Measurements from ENCODE around the gene RNF223. TPM values are rescaled to one million over a fixed set of nuclear protein-coding genes. Genes with fewer than 3 reads are reported as not detected.

The RNF223 gene
- total and polyA plus RNA-seq, 3 experiments from 2014 or later, result not detected

DNA sequence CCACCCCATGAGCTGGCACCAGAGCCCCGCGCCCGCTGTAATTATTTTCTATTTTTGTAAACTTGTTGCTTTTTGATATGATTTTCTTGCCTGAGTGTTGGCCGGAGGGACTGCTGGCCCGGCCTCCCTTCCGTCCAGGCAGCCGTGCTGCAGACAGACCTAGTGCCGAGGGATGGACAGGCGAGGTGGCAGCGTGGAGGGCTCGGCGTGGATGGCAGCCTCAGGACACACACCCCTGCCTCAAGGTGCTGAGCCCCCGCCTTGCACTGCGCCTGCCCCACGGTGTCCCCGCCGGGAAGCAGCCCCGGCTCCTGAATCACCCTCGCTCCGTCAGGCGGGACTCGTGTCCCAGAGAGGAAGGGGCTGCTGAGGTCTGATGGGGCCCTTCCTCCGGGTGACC, 19.1 kb downstream of the RNF223 start:
- no peaks in the 10 kb centered on the region for H3K9me3 Mint-ChIP-seq
- CTCF ChIA-PET, result interaction anchor here (1.5 kb wide), 1 partner anchor 9 kb away, joined by 5 read pairs; no protein-coding TSS in a partner anchor
- peaks cover 4 to 11% of the 10 kb centered on the region in 2 donors for H3K27me3 Mint-ChIP-seq
- Histone ChIP-seq H3K4me1 (ENCODE audit: insufficient read depth, low read length) (peaks cover 4% of the 10 kb centered on the region), H3K36me3 (ENCODE audit: insufficient read depth, low read length) (no peaks in the 10 kb centered on the region), H3K27me3 (ENCODE audit: insufficient read depth, low read length, poor library complexity, severe bottlenecking) (peaks cover 14% of the 10 kb centered on the region), H3K4me3 (ENCODE audit: low read length) (no peak overlapping the region), H3K9me3 (ENCODE audit: low read length) (no peaks in the 10 kb centered on the region), H3K27ac (ENCODE audit: low read depth, low read length) (no peak overlapping the region)
- no peak overlapping the region for H3K27ac Mint-ChIP-seq
- H3K4me3 Mint-ChIP-seq, result no peak overlapping the region
- peaks cover 0 to 10% (median 2%) of the 10 kb centered on the region in 3 donors for H3K4me1 Mint-ChIP-seq
- no peaks in the 10 kb centered on the region for H3K36me3 Mint-ChIP-seq
- POLR2A ChIA-PET, result interaction anchor here (0.6 kb wide), 1 partner anchor 48 kb away, joined by 4 read pairs; no protein-coding TSS in a partner anchor
- DNase-seq, result no peak

DNA sequence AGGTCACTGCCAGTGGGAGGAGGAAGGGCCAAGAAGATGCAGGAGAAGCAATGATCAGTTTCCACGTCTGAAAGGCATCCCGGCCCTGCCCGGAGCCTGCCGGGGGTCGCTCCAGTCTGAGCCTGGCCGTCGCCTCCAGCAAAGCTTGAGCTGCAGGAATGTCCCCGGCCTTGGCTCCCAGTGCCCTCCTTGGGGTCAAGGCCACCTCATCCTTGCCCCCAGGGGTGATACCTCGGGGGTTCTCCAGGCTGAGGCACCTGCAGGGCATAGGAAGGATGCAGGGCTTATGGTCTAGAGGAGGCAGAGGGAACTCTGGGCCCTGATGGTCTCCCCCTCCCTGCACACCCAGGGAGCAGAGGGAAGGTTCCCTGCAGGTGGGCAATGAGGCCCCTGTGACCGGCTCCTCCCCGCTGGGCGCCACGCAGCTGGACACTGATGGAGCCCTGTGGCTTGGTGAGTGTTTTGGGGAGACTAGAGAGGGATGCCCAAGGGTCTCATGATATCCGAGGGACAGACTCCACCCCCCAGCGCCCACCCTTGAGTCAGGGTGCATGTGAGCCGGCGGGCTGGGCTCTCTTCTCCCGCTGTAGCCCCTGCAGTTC, 19.9 kb downstream of the RNF223 start:
- H3K9me3 Mint-ChIP-seq, result no peaks in the 10 kb centered on the region
- H3K27me3 Mint-ChIP-seq, result peaks cover 4 to 11% of the 10 kb centered on the region in 2 donors
- POLR2A ChIA-PET, result no interaction called here
- H3K36me3 ChIP-seq (ENCODE audit: insufficient read depth, low read length), result no peaks in the 10 kb centered on the region
- H3K36me3 Mint-ChIP-seq, result no peaks in the 10 kb centered on the region
- H3K4me1 Mint-ChIP-seq, result peaks cover 0 to 10% (median 2%) of the 10 kb centered on the region in 3 donors
- no peak overlapping the region for H3K27ac Mint-ChIP-seq
- CTCF ChIA-PET, result interaction anchor here (1.5 kb wide), 1 partner anchor 10 kb away, joined by 5 read pairs; no protein-coding TSS in a partner anchor
- H3K9me3 ChIP-seq (ENCODE audit: low read length), result no peaks in the 10 kb centered on the region
- H3K4me1 ChIP-seq (ENCODE audit: insufficient read depth, low read length), result no peaks in the 10 kb centered on the region
- no peak for DNase-seq
- no peak overlapping the region for H3K4me3 ChIP-seq (ENCODE audit: low read length)
- H3K27ac ChIP-seq (ENCODE audit: low read depth, low read length), result no peak overlapping the region
- H3K4me3 Mint-ChIP-seq, result no peak overlapping the region
- peaks cover 10% of the 10 kb centered on the region for H3K27me3 ChIP-seq (ENCODE audit: insufficient read depth, low read length, poor library complexity, severe bottlenecking)

DNA sequence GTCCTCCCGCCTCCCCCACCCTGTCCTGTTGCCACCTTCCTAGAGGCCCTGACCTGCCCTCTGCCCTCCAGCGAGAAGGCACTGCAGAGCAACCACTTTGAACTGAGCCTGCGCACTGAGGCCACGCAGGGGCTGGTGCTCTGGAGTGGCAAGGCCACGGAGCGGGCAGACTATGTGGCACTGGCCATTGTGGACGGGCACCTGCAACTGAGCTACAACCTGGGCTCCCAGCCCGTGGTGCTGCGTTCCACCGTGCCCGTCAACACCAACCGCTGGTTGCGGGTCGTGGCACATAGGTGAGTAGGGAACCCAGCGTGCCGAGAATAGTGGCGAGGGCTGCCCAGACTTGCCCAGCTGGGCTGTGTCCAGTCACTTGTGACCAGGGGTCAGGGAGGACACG, 20.4 kb downstream of the RNF223 start:
- peaks cover 4 to 7% of the 10 kb centered on the region in 2 donors for H3K27me3 Mint-ChIP-seq
- no peak for DNase-seq
- POLR2A ChIA-PET, result no interaction called here
- H3K36me3 ChIP-seq (ENCODE audit: insufficient read depth, low read length), result no peaks in the 10 kb centered on the region
- CTCF ChIA-PET, result no interaction called here
- no peak overlapping the region for H3K27ac ChIP-seq (ENCODE audit: low read depth, low read length)
- H3K4me1 Mint-ChIP-seq, result peaks cover 0 to 6% (median 0%) of the 10 kb centered on the region in 3 donors
- H3K4me3 Mint-ChIP-seq, result no peak overlapping the region
- no peak overlapping the region for H3K27ac Mint-ChIP-seq
- H3K9me3 ChIP-seq (ENCODE audit: low read length), result no peaks in the 10 kb centered on the region
- H3K9me3 Mint-ChIP-seq, result no peaks in the 10 kb centered on the region
- H3K4me3 ChIP-seq (ENCODE audit: low read length), result no peak overlapping the region
- H3K27me3 ChIP-seq (ENCODE audit: insufficient read depth, low read length, poor library complexity, severe bottlenecking), result peaks cover 6% of the 10 kb centered on the region
- H3K4me1 ChIP-seq (ENCODE audit: insufficient read depth, low read length), result no peaks in the 10 kb centered on the region
- no peaks in the 10 kb centered on the region for H3K36me3 Mint-ChIP-seq

DNA sequence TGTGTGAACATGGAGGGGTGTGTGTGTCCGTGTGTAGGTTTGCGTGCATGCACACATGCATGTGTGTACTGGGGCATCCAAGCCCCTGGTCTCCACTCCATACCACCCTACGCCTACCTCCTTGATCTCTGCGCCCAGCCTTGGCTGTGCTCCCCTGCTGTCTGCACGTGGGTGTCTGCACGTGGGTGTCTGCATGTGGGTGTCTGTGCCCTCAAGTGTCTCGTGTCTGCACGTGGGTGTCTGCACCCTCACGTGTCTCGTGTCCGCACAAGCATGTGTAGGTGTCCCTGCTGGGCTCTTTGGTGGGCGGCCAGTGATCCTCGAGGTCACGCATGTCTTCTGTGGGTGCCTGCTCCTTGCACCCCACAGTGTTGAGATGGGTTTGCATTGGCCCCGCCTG, 21.1 kb downstream of the RNF223 start:
- Mint-ChIP-seq H3K36me3 (no peaks in the 10 kb centered on the region), H3K27ac (no peak overlapping the region), H3K4me3 (no peak overlapping the region), H3K4me1 (no peaks in the 10 kb centered on the region), H3K9me3 (no peaks in the 10 kb centered on the region), H3K27me3 (peaks cover 1 to 4% of the 10 kb centered on the region in 2 donors)
- Histone ChIP-seq H3K4me1 (ENCODE audit: insufficient read depth, low read length) (no peaks in the 10 kb centered on the region), H3K9me3 (ENCODE audit: low read length) (no peaks in the 10 kb centered on the region), H3K4me3 (ENCODE audit: low read length) (no peak overlapping the region), H3K36me3 (ENCODE audit: insufficient read depth, low read length) (no peaks in the 10 kb centered on the region), H3K27ac (ENCODE audit: low read depth, low read length) (no peak overlapping the region), H3K27me3 (ENCODE audit: insufficient read depth, low read length, poor library complexity, severe bottlenecking) (no peaks in the 10 kb centered on the region)
- no peak for DNase-seq
- POLR2A ChIA-PET, result no interaction called here
- CTCF ChIA-PET, result no interaction called here

GRCh38 chr1:1052003-1052840, 21.9 kb downstream of the RNF223 start:
- H3K4me1 Mint-ChIP-seq, result no peaks in the 10 kb centered on the region
- DNase-seq, result no peak
- H3K9me3 Mint-ChIP-seq, result no peaks in the 10 kb centered on the region
- no peaks in the 10 kb centered on the region for H3K36me3 Mint-ChIP-seq
- H3K27ac Mint-ChIP-seq, result peak overlapping the region in 1 of 8 donors; percentile 31
- no peak overlapping the region for H3K4me3 Mint-ChIP-seq
- Histone ChIP-seq H3K27me3 (ENCODE audit: insufficient read depth, low read length, poor library complexity, severe bottlenecking) (no peaks in the 10 kb centered on the region), H3K4me3 (ENCODE audit: low read length) (no peak overlapping the region), H3K36me3 (ENCODE audit: insufficient read depth, low read length) (no peaks in the 10 kb centered on the region), H3K27ac (ENCODE audit: low read depth, low read length) (no peak overlapping the region), H3K4me1 (ENCODE audit: insufficient read depth, low read length) (no peaks in the 10 kb centered on the region), H3K9me3 (ENCODE audit: low read length) (no peaks in the 10 kb centered on the region)
- no peaks in the 10 kb centered on the region for H3K27me3 Mint-ChIP-seq
- ChIA-PET POLR2A (no interaction called here), CTCF (interaction anchor here (1.6 kb wide), 1 partner anchor 12 kb away, joined by 3 read pairs; no protein-coding TSS in a partner anchor)

GRCh38 chr1:1051127-1051810, 22.8 kb downstream of the RNF223 start:
- no peaks in the 10 kb centered on the region for H3K4me1 ChIP-seq (ENCODE audit: insufficient read depth, low read length)
- H3K27ac ChIP-seq (ENCODE audit: low read depth, low read length), result no peak overlapping the region
- H3K9me3 Mint-ChIP-seq, result no peaks in the 10 kb centered on the region
- no peaks in the 10 kb centered on the region for H3K9me3 ChIP-seq (ENCODE audit: low read length)
- DNase-seq, result no peak
- H3K27ac Mint-ChIP-seq, result no peak overlapping the region
- H3K27me3 ChIP-seq (ENCODE audit: insufficient read depth, low read length, poor library complexity, severe bottlenecking), result no peaks in the 10 kb centered on the region
- CTCF ChIA-PET, result interaction anchor here (1.6 kb wide), 1 partner anchor 13 kb away, joined by 3 read pairs; no protein-coding TSS in a partner anchor
- no peaks in the 10 kb centered on the region for H3K4me1 Mint-ChIP-seq
- no peak overlapping the region for H3K4me3 ChIP-seq (ENCODE audit: low read length)
- POLR2A ChIA-PET, result no interaction called here
- H3K36me3 Mint-ChIP-seq, result no peaks in the 10 kb centered on the region
- H3K27me3 Mint-ChIP-seq, result no peaks in the 10 kb centered on the region
- H3K4me3 Mint-ChIP-seq, result no peak overlapping the region
- no peaks in the 10 kb centered on the region for H3K36me3 ChIP-seq (ENCODE audit: insufficient read depth, low read length)

DNA sequence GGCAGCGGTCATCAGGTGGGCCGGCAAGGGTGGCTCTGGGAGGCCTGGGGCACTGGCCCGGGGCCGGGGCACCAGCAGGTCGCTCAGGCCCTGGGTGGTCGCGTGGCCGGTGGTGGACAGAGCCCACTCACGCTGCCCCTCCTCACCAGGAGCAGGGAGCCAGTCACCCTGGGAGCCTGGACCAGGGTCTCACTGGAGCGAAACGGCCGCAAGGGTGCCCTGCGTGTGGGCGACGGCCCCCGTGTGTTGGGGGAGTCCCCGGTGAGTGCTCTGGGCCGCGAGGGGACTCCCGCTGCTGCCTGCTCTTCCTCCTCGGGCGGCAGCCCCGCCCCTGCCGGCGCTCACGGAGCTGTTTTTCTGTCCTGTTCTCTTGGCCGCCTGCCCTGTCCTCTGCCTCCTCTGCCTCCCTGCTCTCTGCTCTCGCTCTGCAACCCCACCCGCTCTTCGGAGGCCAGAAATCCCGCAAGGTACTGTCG, 23.5 kb downstream of the RNF223 start:
- CTCF ChIA-PET, result no interaction called here

More for the DNA sequence above, 23.5 kb downstream of the RNF223 start:
- Mint-ChIP-seq H3K9me3 (no peaks in the 10 kb centered on the region), H3K27ac (no peak overlapping the region), H3K4me1 (no peaks in the 10 kb centered on the region), H3K4me3 (no peak overlapping the region), H3K36me3 (no peaks in the 10 kb centered on the region), H3K27me3 (no peaks in the 10 kb centered on the region)
- Histone ChIP-seq H3K9me3 (ENCODE audit: low read length) (no peaks in the 10 kb centered on the region), H3K36me3 (ENCODE audit: insufficient read depth, low read length) (no peaks in the 10 kb centered on the region), H3K4me3 (ENCODE audit: low read length) (no peak overlapping the region), H3K27ac (ENCODE audit: low read depth, low read length) (no peak overlapping the region), H3K4me1 (ENCODE audit: insufficient read depth, low read length) (no peaks in the 10 kb centered on the region), H3K27me3 (ENCODE audit: insufficient read depth, low read length, poor library complexity, severe bottlenecking) (no peaks in the 10 kb centered on the region)
- DNase-seq, result no peak
- POLR2A ChIA-PET, result no interaction called here

Data from CD8-positive, alpha-beta memory T cell (primary cell).